Endothelial cell of umbilical vein (primary cell): Measurements from ENCODE around the gene FAM193A. TPM values are rescaled to one million over a fixed set of nuclear protein-coding genes. Genes with fewer than 3 reads are reported as not detected.

ENCODE experiments used
- BruUV-seq: library from RNA; stranded (reverse); fragments of 400-500 nt; replicated peaks from 2 replicates; lab custom pipeline; 2021; lab: Mats Ljungman, UMichigan
- CTCF ChIA-PET: fragments of 300-600, 350-600 bp; sonication (Branson Sonifier 250); formaldehyde crosslinking; loops from one replicate; lab custom pipeline; 2021; ENCODE audit warnings: antibody characterized with exemption, inconsistent platforms; lab: Charles Lee
- POLR2A ChIA-PET: fragments of 300-600, 350-600 bp; sonication (Branson Sonifier 250); formaldehyde crosslinking; loops from one replicate; lab custom pipeline; 2021; ENCODE audit warnings: antibody characterized with exemption, inconsistent platforms; lab: Charles Lee
- DNase-seq: peaks from one replicate; pipeline ENCODE4 v3.0.0-alpha.2; 2011; ENCODE audit warnings: low read depth, low spot score
- FAIRE-seq: peaks from 2 replicates; lab custom pipeline; 2011; peaks lifted over from hg19 to GRCh38; lab: Jason Lieb, UNC
- H2AFZ ChIP-seq: 2 replicates; pipeline ENCODE4 v1.6.0; 2012; ENCODE audit warnings: low read depth, low read length, control low read depth, inconsistent platforms
- H3K27ac ChIP-seq: 2 replicates; pipeline ENCODE4 v1.5.1; 2011; ENCODE audit warnings: low read depth, mild to moderate bottlenecking, control low read depth, low read length, moderate library complexity; ENCODE audit not compliant: insufficient read depth
- H3K27me3 ChIP-seq, 2 experiments: 2 replicates each; pipeline versions ENCODE4 v1.6.0 to v1.6.1; 2011; ENCODE audit warnings: low read length in 2 of 2, mixed read lengths in 1 of 2; ENCODE audit not compliant: control insufficient read depth in 2 of 2, insufficient read depth in 2 of 2
- H3K36me3 ChIP-seq, 2 experiments: 2 replicates in 1 of 2; 3 replicates in 1 of 2; pipeline ENCODE4 v1.5.1; 2011; ENCODE audit warnings: low read length in 2 of 2, mild to moderate bottlenecking in 1 of 2, moderate library complexity in 1 of 2; ENCODE audit not compliant: control insufficient read depth in 2 of 2, insufficient read depth in 2 of 2; ENCODE audit errors: extremely low read depth in 1 of 2
- H3K4me1 ChIP-seq: 3 replicates; pipeline ENCODE4 v1.5.1; 2011; ENCODE audit warnings: mild to moderate bottlenecking, low read length; ENCODE audit not compliant: control insufficient read depth, insufficient read depth; ENCODE audit errors: extremely low read depth
- H3K4me2 ChIP-seq: 2 replicates; pipeline ENCODE4 v1.6.1; 2011; ENCODE audit warnings: low read length, control low read depth, mixed read lengths; ENCODE audit not compliant: insufficient read depth
- H3K4me3 ChIP-seq, 3 experiments: fragments of 200-600 bp in 1 of 3; sonication (generic), shearing (Covaris generic) in 1 of 3; replicated peaks in 1 of 3; 2 replicates each; pipeline ENCODE4 v1.5.1; 2011 to 2016; ENCODE audit warnings: control low read depth in 3 of 3, low read length in 3 of 3, mild to moderate bottlenecking in 2 of 3, inconsistent platforms in 1 of 3, low read depth in 1 of 3, moderate library complexity in 1 of 3; ENCODE audit not compliant: insufficient read depth in 1 of 3
- H3K79me2 ChIP-seq: 2 replicates; pipeline ENCODE4 v1.6.0; 2012; ENCODE audit warnings: low read length, inconsistent platforms; ENCODE audit not compliant: control insufficient read depth, insufficient read depth
- H3K9ac ChIP-seq: replicated peaks from 2 replicates; pipeline ENCODE3; 2011; ENCODE audit warnings: low read length, control low read depth; ENCODE audit not compliant: insufficient read depth; ENCODE audit errors: extremely low read depth
- H3K9me1 ChIP-seq: replicated peaks from 3 replicates; pipeline ENCODE4 v1.6.0; 2011; ENCODE audit warnings: mild to moderate bottlenecking, low read length; ENCODE audit not compliant: control insufficient read depth, insufficient read depth; ENCODE audit errors: extremely low read depth
- H3K9me3 ChIP-seq: replicated peaks from 2 replicates; pipeline ENCODE4 v1.5.1; 2012; ENCODE audit warnings: low read length, inconsistent platforms; ENCODE audit not compliant: control insufficient read depth, insufficient read depth
- H4K20me1 ChIP-seq: replicated peaks from 2 replicates; pipeline ENCODE3; 2011; ENCODE audit warnings: mild to moderate bottlenecking, low read length; ENCODE audit not compliant: control insufficient read depth, insufficient read depth; ENCODE audit errors: extremely low read depth
- EZH2 ChIP-seq: IDR thresholded peaks from 2 replicates; pipeline ENCODE4 v1.6.1; 2012; ENCODE audit warnings: borderline replicate concordance, low read depth, mild to moderate bottlenecking, moderate library complexity, low read length, inconsistent platforms; ENCODE audit not compliant: severe bottlenecking
- FOS ChIP-seq: IDR thresholded peaks from 2 replicates; pipeline ENCODE4 v1.6.1; 2011; ENCODE audit warnings: mild to moderate bottlenecking, low read length, moderate library complexity, borderline replicate concordance; ENCODE audit not compliant: insufficient read depth
- GATA2 ChIP-seq: IDR thresholded peaks from 2 replicates; pipeline ENCODE4 v1.7.0; 2011; ENCODE audit warnings: low read depth, mild to moderate bottlenecking, moderate library complexity, mixed read lengths, low read length; ENCODE audit not compliant: insufficient read length, insufficient read depth
- JUN ChIP-seq: IDR thresholded peaks from 2 replicates; pipeline ENCODE4 v1.6.1; 2011; ENCODE audit warnings: borderline replicate concordance, low read depth; ENCODE audit not compliant: insufficient read length, insufficient read depth
- MYC ChIP-seq: IDR thresholded peaks from one replicate; pipeline ENCODE4 v1.6.1; 2011; ENCODE audit warnings: mild to moderate bottlenecking, low read depth, low read length
- POLR2A ChIP-seq: IDR thresholded peaks from 2 replicates; pipeline ENCODE4 v1.6.1; 2012; ENCODE audit warnings: low read depth, mild to moderate bottlenecking, control low read depth, low read length
- POLR2AphosphoS5 ChIP-seq: IDR thresholded peaks from 2 replicates; pipeline ENCODE4 v1.6.1; 2012; ENCODE audit warnings: low read depth, mild to moderate bottlenecking, control low read depth, low read length, moderate library complexity; ENCODE audit not compliant: insufficient read depth
- dilution Hi-C: fragments of 300-500 bp; cut with MboI; formaldehyde crosslinking; loops from one replicate; pipeline ENCODE4 v1.15.0; 2019; ENCODE audit warnings: low sequenced_read_pairs; ENCODE audit not compliant: extremely low pct_ligation_motif_present
- intact Hi-C: fragments of 100-400 bp; cut with micrococcal nuclease; formaldehyde crosslinking; loops from one replicate; pipeline ENCODE4 v1.10.0; 2022
- polyA plus RNA-seq, 4 experiments: library from polyadenylated mRNA; depleted of rRNA in 3 of 4; stranded (reverse) in 3 of 4; unstranded in 1 of 4; fragments of >200 nt; gene quantifications; 2 replicates each; pipeline versions ENCODE4 v1.2.1 to v1.2.3, GENCODE V29; 2011 to 2012; ENCODE audit warnings: missing spikeins in 1 of 4
- total RNA-seq: library from RNA; stranded (reverse); gene quantifications from 2 replicates; pipeline ENCODE4 v1.2.3, GENCODE V29; 2021
- TF ChIP-seq, protein P1 (sequence below): IDR thresholded peaks from 2 replicates; pipeline ENCODE4 v1.6.1; 2011; ENCODE audit not compliant: insufficient read depth, insufficient read length
- TF ChIP-seq, protein P2 (sequence below), 2 donors: IDR thresholded peaks; 1 replicate in 1 of 2; 2 replicates in 1 of 2; pipeline ENCODE4 v1.5.1; 2011; ENCODE audit warnings: low read length in 2 of 2, mild to moderate bottlenecking in 2 of 2, moderate library complexity in 2 of 2, control low read depth in 1 of 2, inconsistent platforms in 1 of 2, low read depth in 1 of 2; ENCODE audit not compliant: insufficient read depth in 1 of 2; ENCODE audit errors: extremely low read depth in 1 of 2

The FAM193A gene
- total and polyA plus RNA-seq, 2 donors (not counting 3 experiments of a cell fraction or from before 2014, with no cell fraction given): 12.3 to 32.1 TPM

DNA sequence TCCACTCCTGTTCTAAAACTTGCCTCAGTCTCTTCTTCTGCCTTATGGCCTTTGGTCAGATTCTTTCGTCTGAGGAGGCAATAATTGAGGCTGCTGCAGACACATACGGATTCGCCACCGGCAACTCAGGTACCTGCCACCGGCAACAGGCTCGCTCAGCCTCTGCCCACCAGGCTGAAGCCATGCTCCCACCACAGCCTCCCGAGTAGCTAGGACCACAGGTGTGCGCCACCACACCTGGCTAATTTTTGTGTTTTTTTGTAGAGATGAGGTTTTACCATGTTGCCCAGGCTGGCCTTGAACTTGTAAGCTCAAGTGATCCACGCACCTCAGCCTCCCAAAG, 193.1 kb downstream of the FAM193A start:
- Histone ChIP-seq H3K4me1 (no peaks in the 10 kb centered on the region), H3K9me1 (no peaks in the 10 kb centered on the region), H3K4me3 (no peak overlapping the region), H3K36me3 (peaks cover 6 to 15% of the 10 kb centered on the region in 2 experiments), H3K27ac (no peak overlapping the region), H2AFZ (no peak overlapping the region), H3K79me2 (no peaks in the 10 kb centered on the region), H3K27me3 (no peaks in the 10 kb centered on the region), H3K9me3 (no peaks in the 10 kb centered on the region), H4K20me1 (no peaks in the 10 kb centered on the region), H3K9ac (no peak overlapping the region), H3K4me2 (no peak overlapping the region)
- no peak for FAIRE-seq
- intact Hi-C loops: no loop called here
- TF ChIP-seq, protein P1, sequence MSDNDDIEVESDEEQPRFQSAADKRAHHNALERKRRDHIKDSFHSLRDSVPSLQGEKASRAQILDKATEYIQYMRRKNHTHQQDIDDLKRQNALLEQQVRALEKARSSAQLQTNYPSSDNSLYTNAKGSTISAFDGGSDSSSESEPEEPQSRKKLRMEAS: no peak
- TF ChIP-seq GATA2 (no peak), POLR2AphosphoS5 (no peak), FOS (no peak), EZH2 (no peak), MYC (no peak), POLR2A (no peak), JUN (no peak)
- TF ChIP-seq, protein P2, sequence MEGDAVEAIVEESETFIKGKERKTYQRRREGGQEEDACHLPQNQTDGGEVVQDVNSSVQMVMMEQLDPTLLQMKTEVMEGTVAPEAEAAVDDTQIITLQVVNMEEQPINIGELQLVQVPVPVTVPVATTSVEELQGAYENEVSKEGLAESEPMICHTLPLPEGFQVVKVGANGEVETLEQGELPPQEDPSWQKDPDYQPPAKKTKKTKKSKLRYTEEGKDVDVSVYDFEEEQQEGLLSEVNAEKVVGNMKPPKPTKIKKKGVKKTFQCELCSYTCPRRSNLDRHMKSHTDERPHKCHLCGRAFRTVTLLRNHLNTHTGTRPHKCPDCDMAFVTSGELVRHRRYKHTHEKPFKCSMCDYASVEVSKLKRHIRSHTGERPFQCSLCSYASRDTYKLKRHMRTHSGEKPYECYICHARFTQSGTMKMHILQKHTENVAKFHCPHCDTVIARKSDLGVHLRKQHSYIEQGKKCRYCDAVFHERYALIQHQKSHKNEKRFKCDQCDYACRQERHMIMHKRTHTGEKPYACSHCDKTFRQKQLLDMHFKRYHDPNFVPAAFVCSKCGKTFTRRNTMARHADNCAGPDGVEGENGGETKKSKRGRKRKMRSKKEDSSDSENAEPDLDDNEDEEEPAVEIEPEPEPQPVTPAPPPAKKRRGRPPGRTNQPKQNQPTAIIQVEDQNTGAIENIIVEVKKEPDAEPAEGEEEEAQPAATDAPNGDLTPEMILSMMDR (IDR thresholded peaks at IDR 0.05; ENCODE audit: extremely low read depth in 1 of 2, insufficient read depth in 1 of 2, low read depth in 1 of 2, low read length in 2 of 2): no peak
- DNase-seq: no peak
- CTCF ChIA-PET: interaction anchor here (1.0 to 1.2 kb wide), 2 partner anchors 8 to 16 kb away, joined by 3 to 4 read pairs; no protein-coding TSS in a partner anchor
- no TSS peak for BruUV-seq
- dilution Hi-C loops: no loop called here
- POLR2A ChIA-PET: no interaction called here
